ENCODE measurements around the gene ABCC1. TPM values are rescaled to one million over a fixed set of nuclear protein-coding genes. Genes with fewer than 3 reads are reported as not detected.

The ABCC1 gene
- polyA plus RNA-seq, 1 donor from 2014 or later: 3.0 TPM

DNA sequence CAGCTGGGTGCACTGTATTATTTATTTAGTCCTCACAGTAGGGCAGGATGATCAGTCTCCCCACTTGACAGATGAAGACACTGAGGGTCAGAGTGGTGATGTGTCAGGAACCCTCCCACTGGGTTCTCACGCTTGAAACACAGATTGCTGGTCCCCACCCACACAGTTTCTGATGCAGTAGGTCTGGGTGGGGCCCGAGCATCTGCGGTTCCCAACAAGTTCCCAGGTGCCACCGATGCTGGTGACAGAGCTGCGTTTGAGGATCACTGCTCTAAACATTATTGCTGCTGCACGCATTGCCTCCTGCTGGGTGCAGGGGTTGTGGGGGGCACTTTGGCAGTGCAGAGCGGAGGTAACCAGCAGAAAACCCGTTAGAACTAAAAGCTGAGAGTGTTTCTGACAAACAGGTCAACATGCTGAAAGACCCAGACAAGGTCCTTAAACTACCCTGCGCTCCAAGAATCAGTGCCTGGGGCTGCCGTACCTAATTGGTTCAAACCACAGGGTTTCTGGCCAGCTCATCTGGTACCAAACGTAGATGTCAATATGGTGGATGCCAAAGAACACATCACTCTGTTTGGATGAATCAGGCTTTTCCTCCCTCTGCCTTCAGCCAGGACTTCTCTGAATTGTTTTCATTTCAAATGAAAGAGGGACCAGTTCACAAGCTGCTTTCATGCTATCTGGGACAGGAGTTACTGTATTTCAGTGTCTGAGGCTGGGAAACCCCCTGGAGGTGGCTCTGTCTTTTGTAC lies 76.0 kb downstream of the ABCC1 start:
- H3K9ac ChIP-seq (ENCODE audit: low read length): no peak overlapping the region
- H3K27ac ChIP-seq (ENCODE audit: low read length): no peak overlapping the region
- no peak overlapping the region for H2AFZ ChIP-seq (ENCODE audit: low read depth, low read length)
- H3F3A ChIP-seq (ENCODE audit: insufficient read depth, low read length, poor library complexity, severe bottlenecking): no peaks in the 10 kb centered on the region
- H3K27me3 ChIP-seq (ENCODE audit: insufficient read depth, low read depth, low read length): no peaks in the 10 kb centered on the region
- H3K4me3 ChIP-seq (ENCODE audit: low read length): no peak overlapping the region
- no peaks in the 10 kb centered on the region for H3K9me2 ChIP-seq (ENCODE audit: insufficient read depth, low read length)
- no peaks in the 10 kb centered on the region for H4K20me1 ChIP-seq (ENCODE audit: insufficient read depth)
- no peak overlapping the region for H3K4me2 ChIP-seq (ENCODE audit: low read length)
- no peaks in the 10 kb centered on the region for H3K79me2 ChIP-seq (replicated peaks; ENCODE audit: insufficient read depth, low read length)
- H3K9me3 ChIP-seq (ENCODE audit: low read length): no peaks in the 10 kb centered on the region
- H3K36me3 ChIP-seq (ENCODE audit: insufficient read depth, low read length): no peaks in the 10 kb centered on the region
- no peak for TF ChIP-seq SMC3 (conservative IDR thresholded peaks at IDR 0.05; ENCODE audit: poor library complexity)
- no peak for TF ChIP-seq EZH2 (IDR thresholded peaks at IDR 0.05; ENCODE audit: borderline replicate concordance, insufficient read depth, low read length, poor library complexity, severe bottlenecking)
- no peak for TF ChIP-seq EP300 (conservative IDR thresholded peaks at IDR 0.05; ENCODE audit: poor library complexity, severe bottlenecking)
- TF ChIP-seq MXI1 (conservative IDR thresholded peaks at IDR 0.05; ENCODE audit: poor library complexity, severe bottlenecking): no peak
- no peak for TF ChIP-seq TAF1 (IDR thresholded peaks at IDR 0.05; ENCODE audit: low read depth)
- TF ChIP-seq, protein P1, sequence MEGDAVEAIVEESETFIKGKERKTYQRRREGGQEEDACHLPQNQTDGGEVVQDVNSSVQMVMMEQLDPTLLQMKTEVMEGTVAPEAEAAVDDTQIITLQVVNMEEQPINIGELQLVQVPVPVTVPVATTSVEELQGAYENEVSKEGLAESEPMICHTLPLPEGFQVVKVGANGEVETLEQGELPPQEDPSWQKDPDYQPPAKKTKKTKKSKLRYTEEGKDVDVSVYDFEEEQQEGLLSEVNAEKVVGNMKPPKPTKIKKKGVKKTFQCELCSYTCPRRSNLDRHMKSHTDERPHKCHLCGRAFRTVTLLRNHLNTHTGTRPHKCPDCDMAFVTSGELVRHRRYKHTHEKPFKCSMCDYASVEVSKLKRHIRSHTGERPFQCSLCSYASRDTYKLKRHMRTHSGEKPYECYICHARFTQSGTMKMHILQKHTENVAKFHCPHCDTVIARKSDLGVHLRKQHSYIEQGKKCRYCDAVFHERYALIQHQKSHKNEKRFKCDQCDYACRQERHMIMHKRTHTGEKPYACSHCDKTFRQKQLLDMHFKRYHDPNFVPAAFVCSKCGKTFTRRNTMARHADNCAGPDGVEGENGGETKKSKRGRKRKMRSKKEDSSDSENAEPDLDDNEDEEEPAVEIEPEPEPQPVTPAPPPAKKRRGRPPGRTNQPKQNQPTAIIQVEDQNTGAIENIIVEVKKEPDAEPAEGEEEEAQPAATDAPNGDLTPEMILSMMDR (IDR thresholded peaks at IDR 0.05; ENCODE audit: poor library complexity, severe bottlenecking): no peak
- no peak for TF ChIP-seq RAD21 (conservative IDR thresholded peaks at IDR 0.05)
- TF ChIP-seq POLR2AphosphoS5 (IDR thresholded peaks at IDR 0.05): no peak
- TF ChIP-seq, protein P2, sequence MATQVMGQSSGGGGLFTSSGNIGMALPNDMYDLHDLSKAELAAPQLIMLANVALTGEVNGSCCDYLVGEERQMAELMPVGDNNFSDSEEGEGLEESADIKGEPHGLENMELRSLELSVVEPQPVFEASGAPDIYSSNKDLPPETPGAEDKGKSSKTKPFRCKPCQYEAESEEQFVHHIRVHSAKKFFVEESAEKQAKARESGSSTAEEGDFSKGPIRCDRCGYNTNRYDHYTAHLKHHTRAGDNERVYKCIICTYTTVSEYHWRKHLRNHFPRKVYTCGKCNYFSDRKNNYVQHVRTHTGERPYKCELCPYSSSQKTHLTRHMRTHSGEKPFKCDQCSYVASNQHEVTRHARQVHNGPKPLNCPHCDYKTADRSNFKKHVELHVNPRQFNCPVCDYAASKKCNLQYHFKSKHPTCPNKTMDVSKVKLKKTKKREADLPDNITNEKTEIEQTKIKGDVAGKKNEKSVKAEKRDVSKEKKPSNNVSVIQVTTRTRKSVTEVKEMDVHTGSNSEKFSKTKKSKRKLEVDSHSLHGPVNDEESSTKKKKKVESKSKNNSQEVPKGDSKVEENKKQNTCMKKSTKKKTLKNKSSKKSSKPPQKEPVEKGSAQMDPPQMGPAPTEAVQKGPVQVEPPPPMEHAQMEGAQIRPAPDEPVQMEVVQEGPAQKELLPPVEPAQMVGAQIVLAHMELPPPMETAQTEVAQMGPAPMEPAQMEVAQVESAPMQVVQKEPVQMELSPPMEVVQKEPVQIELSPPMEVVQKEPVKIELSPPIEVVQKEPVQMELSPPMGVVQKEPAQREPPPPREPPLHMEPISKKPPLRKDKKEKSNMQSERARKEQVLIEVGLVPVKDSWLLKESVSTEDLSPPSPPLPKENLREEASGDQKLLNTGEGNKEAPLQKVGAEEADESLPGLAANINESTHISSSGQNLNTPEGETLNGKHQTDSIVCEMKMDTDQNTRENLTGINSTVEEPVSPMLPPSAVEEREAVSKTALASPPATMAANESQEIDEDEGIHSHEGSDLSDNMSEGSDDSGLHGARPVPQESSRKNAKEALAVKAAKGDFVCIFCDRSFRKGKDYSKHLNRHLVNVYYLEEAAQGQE (IDR thresholded peaks at IDR 0.05; ENCODE audit: borderline replicate concordance): no peak

DNA sequence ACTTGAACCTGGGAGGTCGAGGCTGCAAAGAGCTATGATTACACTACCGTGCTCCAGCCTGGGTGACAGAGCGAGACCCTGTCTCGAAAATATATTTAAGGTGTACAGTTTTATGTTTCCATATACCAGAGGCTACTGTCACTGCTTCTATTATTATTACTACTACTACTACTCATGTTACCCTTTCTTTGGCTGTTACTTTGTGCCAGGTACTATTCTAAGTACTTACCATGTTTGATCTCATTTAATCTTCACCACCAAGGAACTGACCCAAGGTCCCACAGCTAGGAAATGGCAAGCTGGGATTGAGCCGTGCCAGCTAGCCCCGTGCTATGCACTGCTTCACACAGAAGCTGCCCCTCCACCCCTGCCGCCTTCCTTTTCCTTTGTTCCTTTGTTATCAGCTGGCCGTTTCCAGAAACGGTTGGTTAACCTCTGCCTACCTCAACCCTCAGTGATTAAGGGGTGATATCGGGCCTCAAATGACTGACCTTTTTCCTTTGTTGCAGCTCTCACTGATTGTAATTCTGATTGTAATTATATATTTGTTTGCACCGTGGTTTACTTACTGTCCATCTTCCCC lies 78.4 kb downstream of the ABCC1 start:
- no peaks in the 10 kb centered on the region for H3K79me2 ChIP-seq (replicated peaks; ENCODE audit: insufficient read depth, low read length)
- no peak overlapping the region for H3K4me2 ChIP-seq (ENCODE audit: low read length)
- no peak overlapping the region for H3K9ac ChIP-seq (ENCODE audit: low read length)
- no peaks in the 10 kb centered on the region for H4K20me1 ChIP-seq (ENCODE audit: insufficient read depth)
- H3K36me3 ChIP-seq (ENCODE audit: insufficient read depth, low read length): no peaks in the 10 kb centered on the region
- no peak overlapping the region for H2AFZ ChIP-seq (ENCODE audit: low read depth, low read length)
- no peaks in the 10 kb centered on the region for H3K9me3 ChIP-seq (ENCODE audit: low read length)
- TF ChIP-seq SMC3 (conservative IDR thresholded peaks at IDR 0.05; ENCODE audit: poor library complexity) (no peak), TAF1 (IDR thresholded peaks at IDR 0.05; ENCODE audit: low read depth) (no peak), EP300 (conservative IDR thresholded peaks at IDR 0.05; ENCODE audit: poor library complexity, severe bottlenecking) (no peak), POLR2AphosphoS5 (IDR thresholded peaks at IDR 0.05) (no peak), RAD21 (conservative IDR thresholded peaks at IDR 0.05) (no peak), EZH2 (IDR thresholded peaks at IDR 0.05; ENCODE audit: borderline replicate concordance, insufficient read depth, low read length, poor library complexity, severe bottlenecking) (no peak), MXI1 (conservative IDR thresholded peaks at IDR 0.05; ENCODE audit: poor library complexity, severe bottlenecking) (no peak)
- TF ChIP-seq, protein P1 (IDR thresholded peaks at IDR 0.05; ENCODE audit: poor library complexity, severe bottlenecking): no peak
- TF ChIP-seq, protein P2 (IDR thresholded peaks at IDR 0.05; ENCODE audit: borderline replicate concordance): no peak
- H3K9me2 ChIP-seq (ENCODE audit: insufficient read depth, low read length): no peaks in the 10 kb centered on the region
- no peaks in the 10 kb centered on the region for H3F3A ChIP-seq (ENCODE audit: insufficient read depth, low read length, poor library complexity, severe bottlenecking)
- no peak overlapping the region for H3K27ac ChIP-seq (ENCODE audit: low read length)
- no peaks in the 10 kb centered on the region for H3K27me3 ChIP-seq (ENCODE audit: insufficient read depth, low read depth, low read length)
- H3K4me3 ChIP-seq (ENCODE audit: low read length): no peak overlapping the region
